ENCODE results near the gene RBMXL2.

RBMXL2 gene

GRCh38 chr11:7098235-7098832 lies 9.5 kb downstream of the RBMXL2 start:
- Mint-ChIP-seq H3K27ac (no peak overlapping the region), H3K4me1 (no peaks in the 10 kb centered on the region), H3K36me3 (no peaks in the 10 kb centered on the region), H3K9me3 (no peaks in the 10 kb centered on the region), H3K4me3 (no peak overlapping the region), H3K27me3 (peaks cover 14 to 19% of the 10 kb centered on the region in 2 donors)
- peak; percentile 8 for DNase-seq
- peak; percentile 87 to 94 for ATAC-seq (replicated peaks)

- Mint-ChIP-seq H3K4me1 (no peaks in the 10 kb centered on the region), H3K9me3 (no peaks in the 10 kb centered on the region), H3K27me3 (peaks cover 17 to 19% of the 10 kb centered on the region in 2 donors), H3K27ac (no peak overlapping the region), H3K4me3 (no peak overlapping the region), H3K36me3 (no peaks in the 10 kb centered on the region)
- no peak for DNase-seq
- no peak for ATAC-seq (replicated peaks)
Measured at GRCh38 chr11:7115780-7116179, 27.0 kb downstream of the RBMXL2 start.

- no peaks in the 10 kb centered on the region for H3K36me3 Mint-ChIP-seq
- H3K27me3 Mint-ChIP-seq, result peaks cover 14 to 18% of the 10 kb centered on the region in 2 donors
- H3K27ac Mint-ChIP-seq, result no peak overlapping the region
- H3K4me1 Mint-ChIP-seq, result no peaks in the 10 kb centered on the region
- DNase-seq (no peak), ATAC-seq (replicated peaks) (no peak)
- no peaks in the 10 kb centered on the region for H3K9me3 Mint-ChIP-seq
- no peak overlapping the region for H3K4me3 Mint-ChIP-seq
Measured at GRCh38 chr11:7116370-7116769, 27.6 kb downstream of the RBMXL2 start.

- ATAC-seq (replicated peaks) (no peak), DNase-seq (no peak)
- no peak overlapping the region for H3K4me3 Mint-ChIP-seq
- H3K27me3 Mint-ChIP-seq, result peaks cover 18 to 26% of the 10 kb centered on the region in 2 donors
- H3K36me3 Mint-ChIP-seq, result no peaks in the 10 kb centered on the region
- no peaks in the 10 kb centered on the region for H3K4me1 Mint-ChIP-seq
- H3K9me3 Mint-ChIP-seq, result peaks cover 0 to 3% of the 10 kb centered on the region in 2 donors
- no peak overlapping the region for H3K27ac Mint-ChIP-seq
Measured at GRCh38 chr11:7138051-7138450, 49.3 kb downstream of the RBMXL2 start.
